ENCODE results near the gene MAP3K9. TPM values are rescaled to one million over a fixed set of nuclear protein-coding genes. Genes with fewer than 3 reads are reported as not detected.
A peak's percentile ranks its signal among the peaks of the same experiment; 100 is the strongest.

The MAP3K9 gene
- total and polyA plus RNA-seq, 10 of the 15 experiments (the other 5 are each of a cell fraction or from before 2014, with no cell fraction given): 0.48 to 7.9 (median 2.9) TPM

DNA sequence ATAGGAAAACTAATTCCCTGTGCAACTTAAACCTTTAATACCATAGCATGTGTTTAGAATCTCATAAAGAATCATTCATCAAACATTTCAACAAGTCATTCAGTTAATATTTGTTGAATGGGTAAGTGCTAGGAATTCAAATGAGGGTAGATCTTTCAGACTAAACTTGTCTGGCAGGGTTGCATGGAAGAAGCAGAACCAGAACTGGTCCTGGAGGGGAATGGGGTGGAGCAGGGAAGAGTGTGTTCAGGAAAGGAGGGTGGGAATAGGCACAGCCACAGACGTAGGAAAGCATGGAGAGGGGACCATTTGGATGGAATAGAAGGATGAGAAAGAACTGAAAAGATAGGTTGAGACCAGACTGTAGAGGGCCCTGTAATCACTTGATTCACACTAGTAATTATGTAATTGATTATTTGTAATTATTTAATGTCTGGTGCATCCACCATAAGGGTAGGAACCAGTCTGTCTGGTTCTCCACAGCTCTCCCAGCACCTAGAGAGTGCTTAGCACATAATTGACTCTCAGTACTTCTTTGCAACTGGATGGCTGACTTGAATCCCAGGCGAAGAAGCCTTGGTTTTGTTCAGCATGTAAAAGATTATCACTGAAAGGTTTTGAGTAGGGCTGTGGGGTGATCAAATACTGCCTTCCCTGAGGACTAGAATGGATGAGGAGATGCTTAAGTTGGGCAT lies 3.0 kb upstream of the MAP3K9 start (continued):
- TF ChIP-seq ZNF24 (IDR thresholded peaks at IDR 0.05) (no peak), SP1 (IDR thresholded peaks at IDR 0.05; ENCODE audit: low read depth, low read length) (no peak)

GRCh38 chr14:70811578-70811977 lies 2.3 kb upstream of the MAP3K9 start:
- FAIRE-seq: no peak
- in situ Hi-C loops (cut with MboI): loop anchor here (5.0 kb wide), 1 partner anchor 161 kb away; no protein-coding TSS in a partner anchor
- Histone ChIP-seq H3K79me2 (ENCODE audit: control insufficient read depth, insufficient read depth, low read length) (peaks cover 9% of the 10 kb centered on the region), H3K9ac (ENCODE audit: control insufficient read depth, insufficient read depth, low read length) (no peak overlapping the region), H3K36me3 (ENCODE audit: control insufficient read depth in 2 of 2, insufficient read depth in 2 of 2, low read length in 1 of 2) (no peaks in the 10 kb centered on the region), H3K4me2 (ENCODE audit: control insufficient read depth, insufficient read depth) (0 out of 2 replicates have a peak overlapping the region, but pooled peaks have one; percentile 23), H3K4me3 (peak overlapping the region; percentile 2; the same call in 1 of the 2 replicates), H3K4me1 (ENCODE audit: control insufficient read depth, insufficient read depth, low read length) (peaks cover 22% of the 10 kb centered on the region), H3K9me3 (replicated peaks; ENCODE audit: control insufficient read depth, insufficient read depth, low read length) (no peaks in the 10 kb centered on the region), H4K20me1 (ENCODE audit: control insufficient read depth, insufficient read depth) (no peaks in the 10 kb centered on the region), H3K27me3 (replicated peaks in 1 of 2; ENCODE audit: control insufficient read depth in 2 of 2, insufficient read depth in 2 of 2, low read length in 1 of 2) (no peaks in the 10 kb centered on the region), H3K27ac (ENCODE audit: control insufficient read depth, insufficient read depth) (no peak overlapping the region), H2AFZ (ENCODE audit: control insufficient read depth, low read depth, low read length) (no peak overlapping the region)
- intact Hi-C loops (cut with micrococcal nuclease; ENCODE audit: unreplicated experiment): loop anchor here (5.0 to 10.0 kb wide), 2 partner anchors 169 to 767 kb away; partner anchors contain the start of gene TTC9
- ChIA-PET RAD21 (ENCODE audit: unreplicated experiment) (no interaction called here), SMC1A (ENCODE audit: uncharacterized antibody, unreplicated experiment) (interaction anchor here (0.7 kb wide), 1 partner anchor 92 kb away, joined by 3 read pairs; no protein-coding TSS in a partner anchor), POLR2A (no interaction called here), CTCF (no interaction called here)
- DNase-seq (ENCODE audit: low read depth, low spot score): no peak
- TF ChIP-seq NR2F1 (conservative IDR thresholded peaks at IDR 0.05): no peak
- TF ChIP-seq ZBTB11 (CRISPR knock-in tag; IDR thresholded peaks at IDR 0.05): no peak
- TF ChIP-seq FOXM1 (IDR thresholded peaks at IDR 0.05; ENCODE audit: low read depth, low read length): no peak
- TF ChIP-seq ZBTB40 (IDR thresholded peaks at IDR 0.05; ENCODE audit: borderline replicate concordance): no peak
- TF ChIP-seq ZNF24 (IDR thresholded peaks at IDR 0.05): no peak
- TF ChIP-seq JUND (IDR thresholded peaks at IDR 0.05; ENCODE audit: low read depth, low read length): no peak
- no peak for TF ChIP-seq SMARCA5 (IDR thresholded peaks at IDR 0.05)
- no peak for TF ChIP-seq WRNIP1 (IDR thresholded peaks at IDR 0.05; ENCODE audit: borderline replicate concordance, low read depth, low read length)
- no peak for TF ChIP-seq SMAD5 (IDR thresholded peaks at IDR 0.05; ENCODE audit: low read depth)
- TF ChIP-seq TAF1 (IDR thresholded peaks at IDR 0.05; ENCODE audit: borderline replicate concordance, low read depth, low read length): no peak
- WGBS (ENCODE audit: insufficient coverage, insufficient replicate concordance, low lambda C conversion rate, missing lambda C conversion rate): 73% methylated on average over 2 of the region's 2 CpGs
- ATAC-seq: no peak
- no TSS peak for BruUV-seq (replicated peaks)
